K562 (cell line): ENCODE data around the gene PLCB3. TPM values are rescaled to one million over a fixed set of nuclear protein-coding genes. Genes with fewer than 3 reads are reported as not detected.

Experiments used
- CBFB ChIP-seq: sonication (generic); formaldehyde crosslinking; IDR thresholded peaks from 2 replicates; pipeline ENCODE4 v1.4.0; 2020; ENCODE audit warnings: mild to moderate bottlenecking, missing genetic modification reagents
- FOXO4 ChIP-seq: fragments of 450-650 bp; formaldehyde crosslinking; IDR thresholded peaks from 2 replicates; pipeline ENCODE4 v1.4.0; 2020; ENCODE audit warnings: mild to moderate bottlenecking, moderate library complexity
- MAFK ChIP-seq: IDR thresholded peaks from 2 replicates; pipeline ENCODE4 v1.6.1; 2011; ENCODE audit warnings: low read length, improper control_type of control experiment
- PCBP1 ChIP-seq: fragments of 200-400 bp; formaldehyde crosslinking; IDR thresholded peaks from 2 replicates; pipeline ENCODE4 v1.6.1; 2018; ENCODE audit warnings: mild to moderate bottlenecking, low read depth, low read length; ENCODE audit not compliant: poor library complexity, severe bottlenecking
- PHF20 ChIP-seq: fragments of 450-650 bp; IDR thresholded peaks from 2 replicates; pipeline ENCODE4 v1.6.1; 2018; ENCODE audit not compliant: partially characterized antibody
- POLR2G ChIP-seq: fragments of 200-400 bp; formaldehyde crosslinking; IDR thresholded peaks from 2 replicates; pipeline ENCODE4 v1.6.1; 2017; ENCODE audit warnings: low read depth, mild to moderate bottlenecking, antibody characterized with exemption, low read length, moderate library complexity
- TCF7 ChIP-seq: sonication (generic); IDR thresholded peaks from 2 replicates; pipeline ENCODE4 v1.6.1; 2016; ENCODE audit warnings: antibody characterized with exemption, borderline replicate concordance
- U2AF1 ChIP-seq: fragments of 200-400 bp; formaldehyde crosslinking; optimal IDR thresholded peaks from 2 replicates; pipeline ENCODE3; 2017; ENCODE audit warnings: mild to moderate bottlenecking, low read depth, low read length, moderate library complexity
- ZNF263 ChIP-seq: sonication (generic); formaldehyde crosslinking; IDR thresholded peaks from 2 replicates; pipeline ENCODE4 v1.8.0; 2022; ENCODE audit warnings: mild to moderate bottlenecking, missing genetic modification reagents, borderline replicate concordance
- ZNF431 ChIP-seq: sonication (generic); formaldehyde crosslinking; IDR thresholded peaks from 2 replicates; pipeline ENCODE4 v1.8.0; 2022; ENCODE audit warnings: mild to moderate bottlenecking, missing genetic modification reagents
- ZNF695 ChIP-seq: fragments of 450-650 bp; formaldehyde crosslinking; IDR thresholded peaks from 2 replicates; pipeline ENCODE4 v1.4.0; 2020; ENCODE audit warnings: mild to moderate bottlenecking, moderate library complexity
- ZNF764 ChIP-seq: fragments of 250-450 bp; sonication (Bioruptor Pico); IDR thresholded peaks from 2 replicates; pipeline ENCODE4 v1.4.0; 2020; ENCODE audit warnings: low read depth, mild to moderate bottlenecking, moderate library complexity
- ZNF830 ChIP-seq: fragments of 250-450 bp; sonication (Bioruptor Pico); IDR thresholded peaks from 2 replicates; pipeline ENCODE4 v1.5.0; 2021; ENCODE audit warnings: mild to moderate bottlenecking
- polyA plus RNA-seq, 8 experiments: library from polyadenylated mRNA; depleted of rRNA in 4 of 8; stranded (reverse) in 5 of 8; unstranded in 3 of 8; fragments of >200 nt; fragmentation: Nextera tagmentation in 2 of 8; fragmentation: Illumina TruSeq in 1 of 8; extraction: Ambion mirVana in 2 of 8; extraction: Trizol in 1 of 8; gene quantifications; 2 replicates each; pipeline versions ENCODE4 v1.2.1 to v1.2.3, GENCODE V29; 2011 to 2014; ENCODE audit warnings: inconsistent platforms in 1 of 8, missing spikeins in 1 of 8
- total RNA-seq, 7 experiments: library from RNA; depleted of rRNA in 6 of 7; stranded (reverse); fragments of >200 nt in 6 of 7; fragmentation: Illumina TruSeq in 2 of 7; extraction: Trizol in 2 of 7; gene quantifications; 2 replicates each; pipeline versions ENCODE4 v1.2.1 to v1.2.3, GENCODE V29; 2011 to 2021; ENCODE audit warnings: low replicate concordance in 1 of 7
- TF ChIP-seq, protein P1 (sequence below): fragments of 250-450 bp; sonication (Bioruptor Pico); IDR thresholded peaks from 2 replicates; pipeline ENCODE4 v1.5.0; 2021; ENCODE audit warnings: mild to moderate bottlenecking, moderate library complexity
- TF ChIP-seq, protein P2 (sequence below): sonication (generic); formaldehyde crosslinking; IDR thresholded peaks from 2 replicates; pipeline ENCODE4 v1.8.0; 2022; ENCODE audit warnings: mild to moderate bottlenecking, missing genetic modification reagents, borderline replicate concordance
- TF ChIP-seq, protein P3 (sequence below), 2 experiments: IDR thresholded peaks; 2 replicates each; pipeline ENCODE4 v1.6.1; 2012; ENCODE audit warnings: improper control_type of control experiment in 2 of 2, low read depth in 2 of 2, low read length in 2 of 2, borderline replicate concordance in 1 of 2

The PLCB3 gene
- total and polyA plus RNA-seq, 9 of the 15 experiments (the other 6 are each of a cell fraction or from before 2014, with no cell fraction given), result 0.31 to 44.8 (median 14.6) TPM

DNA sequence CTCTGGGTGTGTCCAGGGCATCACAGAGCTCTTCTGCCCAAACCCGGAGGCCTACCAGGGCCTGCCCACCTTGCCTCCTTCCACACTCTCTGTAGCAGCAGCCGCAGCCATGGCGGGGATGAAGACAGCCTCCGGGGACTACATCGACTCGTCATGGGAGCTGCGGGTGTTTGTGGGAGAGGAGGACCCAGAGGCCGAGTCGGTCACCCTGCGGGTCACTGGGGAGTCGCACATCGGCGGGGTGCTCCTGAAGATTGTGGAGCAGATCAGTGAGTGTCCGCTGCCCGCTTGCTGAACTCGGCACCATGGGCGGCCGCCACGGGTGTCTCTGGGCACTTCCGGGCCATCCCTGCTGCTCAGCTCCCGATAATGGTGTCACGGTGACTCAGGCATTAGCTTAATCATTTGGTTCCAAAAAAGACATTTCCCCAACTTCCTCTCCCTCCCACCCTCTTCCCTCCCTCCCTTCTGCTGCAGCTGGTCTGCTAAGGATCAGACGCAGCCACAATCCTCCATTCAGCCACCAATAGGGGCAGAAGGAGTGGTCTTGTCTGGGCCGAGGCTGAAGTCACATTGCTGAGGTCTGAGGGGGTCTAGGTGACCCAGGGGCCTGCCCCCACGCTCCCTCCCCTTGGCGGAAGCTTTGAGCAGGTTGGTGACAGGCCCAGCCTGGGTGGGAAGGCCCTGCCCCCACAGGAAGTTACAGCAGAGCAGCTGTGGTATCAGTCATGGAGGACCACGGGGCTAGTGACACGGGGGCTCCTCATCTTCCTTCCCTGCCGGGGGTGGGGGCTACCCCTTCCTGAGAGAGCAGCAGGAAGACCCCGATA, 43.9 kb upstream of the PLCB3 start (continued):
- TF ChIP-seq, protein P1, sequence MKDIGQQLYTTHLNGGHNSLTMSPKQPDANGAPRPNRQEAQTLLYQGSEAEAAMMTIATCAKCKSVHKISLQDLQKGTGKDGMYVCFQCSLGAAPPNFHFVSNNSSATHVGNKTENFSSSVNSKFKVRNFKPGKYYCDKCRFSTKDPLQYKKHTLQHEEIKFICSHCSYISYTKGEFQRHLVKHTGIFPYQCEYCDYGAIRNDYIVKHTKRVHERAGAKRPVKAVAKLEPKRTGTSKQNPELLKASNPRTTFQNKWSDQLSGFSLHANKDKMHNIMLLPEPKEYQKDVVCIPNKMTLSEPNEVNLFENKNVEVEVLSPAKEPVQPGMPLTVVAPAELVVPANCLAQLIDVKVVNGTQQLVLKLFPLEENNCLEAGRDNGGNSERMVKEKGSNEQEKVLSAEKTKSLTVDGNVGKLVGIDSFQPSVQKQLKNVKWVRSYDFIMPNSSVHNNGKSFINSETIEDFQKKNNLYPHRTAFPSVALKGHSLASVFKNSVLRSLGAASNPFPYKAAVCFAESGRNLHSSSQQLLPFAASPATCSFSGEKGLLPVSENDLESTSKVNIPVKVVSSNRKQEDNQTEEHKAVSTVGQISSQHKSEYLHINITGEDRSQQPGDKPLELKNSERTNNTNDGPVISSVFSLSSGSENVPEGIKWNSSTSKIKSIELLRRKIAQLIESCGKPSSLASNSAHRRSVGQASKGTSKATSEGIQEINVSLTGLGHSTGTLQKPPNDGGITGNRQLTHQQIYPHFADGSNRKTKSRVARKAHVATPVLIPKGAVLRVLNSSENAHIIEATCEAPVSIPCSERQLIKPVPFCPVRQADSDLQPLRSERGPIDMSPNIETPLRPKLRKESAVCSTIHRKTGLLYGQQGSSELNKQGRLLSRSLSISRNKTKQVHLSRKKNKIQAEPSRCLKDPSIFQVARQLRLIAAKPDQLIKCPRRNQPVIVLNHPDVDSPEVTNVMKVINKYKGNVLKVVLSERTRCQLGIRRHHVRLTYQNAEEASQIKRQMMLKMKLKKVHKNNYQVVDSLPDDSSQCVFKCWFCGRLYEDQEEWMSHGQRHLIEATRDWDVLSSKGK, result no peak
- TF ChIP-seq, protein P2, sequence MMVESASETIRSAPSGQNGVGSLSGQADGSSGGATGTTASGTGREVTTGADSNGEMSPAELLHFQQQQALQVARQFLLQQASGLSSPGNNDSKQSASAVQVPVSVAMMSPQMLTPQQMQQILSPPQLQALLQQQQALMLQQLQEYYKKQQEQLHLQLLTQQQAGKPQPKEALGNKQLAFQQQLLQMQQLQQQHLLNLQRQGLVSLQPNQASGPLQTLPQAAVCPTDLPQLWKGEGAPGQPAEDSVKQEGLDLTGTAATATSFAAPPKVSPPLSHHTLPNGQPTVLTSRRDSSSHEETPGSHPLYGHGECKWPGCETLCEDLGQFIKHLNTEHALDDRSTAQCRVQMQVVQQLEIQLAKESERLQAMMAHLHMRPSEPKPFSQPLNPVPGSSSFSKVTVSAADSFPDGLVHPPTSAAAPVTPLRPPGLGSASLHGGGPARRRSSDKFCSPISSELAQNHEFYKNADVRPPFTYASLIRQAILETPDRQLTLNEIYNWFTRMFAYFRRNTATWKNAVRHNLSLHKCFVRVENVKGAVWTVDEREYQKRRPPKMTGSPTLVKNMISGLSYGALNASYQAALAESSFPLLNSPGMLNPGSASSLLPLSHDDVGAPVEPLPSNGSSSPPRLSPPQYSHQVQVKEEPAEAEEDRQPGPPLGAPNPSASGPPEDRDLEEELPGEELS, result peak; percentile 81; the same call in 1 of the 2 replicates
- TF ChIP-seq, protein P3, sequence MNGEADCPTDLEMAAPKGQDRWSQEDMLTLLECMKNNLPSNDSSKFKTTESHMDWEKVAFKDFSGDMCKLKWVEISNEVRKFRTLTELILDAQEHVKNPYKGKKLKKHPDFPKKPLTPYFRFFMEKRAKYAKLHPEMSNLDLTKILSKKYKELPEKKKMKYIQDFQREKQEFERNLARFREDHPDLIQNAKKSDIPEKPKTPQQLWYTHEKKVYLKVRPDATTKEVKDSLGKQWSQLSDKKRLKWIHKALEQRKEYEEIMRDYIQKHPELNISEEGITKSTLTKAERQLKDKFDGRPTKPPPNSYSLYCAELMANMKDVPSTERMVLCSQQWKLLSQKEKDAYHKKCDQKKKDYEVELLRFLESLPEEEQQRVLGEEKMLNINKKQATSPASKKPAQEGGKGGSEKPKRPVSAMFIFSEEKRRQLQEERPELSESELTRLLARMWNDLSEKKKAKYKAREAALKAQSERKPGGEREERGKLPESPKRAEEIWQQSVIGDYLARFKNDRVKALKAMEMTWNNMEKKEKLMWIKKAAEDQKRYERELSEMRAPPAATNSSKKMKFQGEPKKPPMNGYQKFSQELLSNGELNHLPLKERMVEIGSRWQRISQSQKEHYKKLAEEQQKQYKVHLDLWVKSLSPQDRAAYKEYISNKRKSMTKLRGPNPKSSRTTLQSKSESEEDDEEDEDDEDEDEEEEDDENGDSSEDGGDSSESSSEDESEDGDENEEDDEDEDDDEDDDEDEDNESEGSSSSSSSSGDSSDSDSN (IDR thresholded peaks at IDR 0.05; ENCODE audit: borderline replicate concordance in 1 of 2, low read depth in 2 of 2, low read length in 2 of 2), result 0 out of 4 replicates have a peak, but pooled peaks of 1 of the 2 experiments have one; percentile 27
- TF ChIP-seq ZNF830 (CRISPR knock-in tag) (peak; percentile 55; the same call in 1 of the 2 replicates), TCF7 (peak; percentile 34; the same call in 1 of the 2 replicates), CBFB (CRISPR knock-in tag) (peak; percentile 30; the same call in 1 of the 2 replicates), PHF20 (no peak), FOXO4 (CRISPR knock-in tag) (peak; percentile 32; the same call in 1 of the 2 replicates), ZNF695 (CRISPR knock-in tag) (no peak), ZNF431 (CRISPR knock-in tag) (no peak; the same call in 1 of the 2 replicates), PCBP1 (no peak), ZNF263 (CRISPR knock-in tag) (peak; percentile 48), MAFK (peak; percentile 84), POLR2G (peak; percentile 78), U2AF1 (no peak), ZNF764 (no peak)
